Stimulated activated CD8-positive, alpha-beta memory T cell treated with anti-CD3 and anti-CD28 coated beads, Interleukin-4, amount 100 ng/mL, for 24 hours (primary cell): Measurements from ENCODE around the gene TAS2R38.
A peak's percentile ranks its signal among the peaks of the same experiment; 100 is the strongest.

Experiments
- DNase-seq: peaks from one replicate; pipeline ENCODE4 v3.0.0-alpha.2; 2020; ENCODE audit warnings: low read depth

Gene TAS2R38

GRCh38 chr7:141976524-141977245 lies 3.1 kb upstream of the TAS2R38 start:
- DNase-seq, result no peak

DNA sequence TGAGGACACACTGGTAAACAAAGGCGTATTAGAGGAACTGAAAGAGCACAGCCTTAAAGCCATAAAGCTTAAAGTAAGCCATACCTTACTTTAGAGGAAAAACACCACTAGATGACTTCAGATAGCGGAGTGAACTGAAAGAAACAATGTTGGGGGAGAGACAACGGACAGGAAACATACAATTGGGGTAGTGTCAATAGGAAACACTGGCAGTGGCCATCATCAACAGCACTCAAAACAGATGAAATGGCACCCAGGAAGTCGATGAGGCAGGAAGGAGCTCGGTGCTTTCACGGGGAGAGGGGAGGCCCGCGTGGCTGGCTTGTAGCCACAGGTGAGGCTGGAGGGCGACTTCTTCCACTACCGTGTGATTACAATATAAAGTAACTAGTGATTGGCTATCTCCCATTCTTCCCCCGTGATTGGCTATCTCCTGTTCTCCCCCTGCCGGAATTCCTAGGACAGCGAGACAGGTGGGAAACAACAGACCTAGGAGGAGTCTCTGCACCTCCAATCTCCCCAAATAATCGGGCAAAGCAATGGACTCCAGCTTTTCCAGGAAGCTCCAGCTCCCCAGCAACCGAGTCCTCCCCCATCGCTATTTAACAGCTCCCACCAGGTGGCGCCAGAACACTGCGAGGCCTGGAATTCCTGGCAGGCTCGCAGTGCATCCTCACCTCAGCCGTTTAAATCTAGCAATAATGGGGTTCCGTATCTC lies 2.4 kb upstream of the TAS2R38 start:
- peak; percentile 52 for DNase-seq

DNA sequence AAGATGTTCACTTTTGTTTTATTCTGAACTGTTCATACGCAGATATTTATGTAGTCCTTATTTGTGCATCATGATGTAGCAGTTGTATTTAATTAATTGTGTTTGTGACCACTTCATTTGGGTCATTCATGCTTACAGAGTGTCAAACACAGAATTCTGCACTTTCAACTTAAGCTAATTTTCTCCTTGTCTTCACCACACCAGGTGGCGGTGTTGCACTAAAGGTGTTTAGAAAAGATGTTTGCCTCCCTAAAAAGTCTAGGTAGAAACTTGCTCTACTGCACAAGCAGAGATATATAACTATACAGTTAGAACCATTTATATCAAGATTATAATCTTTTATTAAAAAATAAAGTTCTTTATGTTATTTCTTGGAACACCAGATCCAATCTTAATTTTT lies 1.3 kb upstream of the TAS2R38 start:
- no peak for DNase-seq

DNA sequence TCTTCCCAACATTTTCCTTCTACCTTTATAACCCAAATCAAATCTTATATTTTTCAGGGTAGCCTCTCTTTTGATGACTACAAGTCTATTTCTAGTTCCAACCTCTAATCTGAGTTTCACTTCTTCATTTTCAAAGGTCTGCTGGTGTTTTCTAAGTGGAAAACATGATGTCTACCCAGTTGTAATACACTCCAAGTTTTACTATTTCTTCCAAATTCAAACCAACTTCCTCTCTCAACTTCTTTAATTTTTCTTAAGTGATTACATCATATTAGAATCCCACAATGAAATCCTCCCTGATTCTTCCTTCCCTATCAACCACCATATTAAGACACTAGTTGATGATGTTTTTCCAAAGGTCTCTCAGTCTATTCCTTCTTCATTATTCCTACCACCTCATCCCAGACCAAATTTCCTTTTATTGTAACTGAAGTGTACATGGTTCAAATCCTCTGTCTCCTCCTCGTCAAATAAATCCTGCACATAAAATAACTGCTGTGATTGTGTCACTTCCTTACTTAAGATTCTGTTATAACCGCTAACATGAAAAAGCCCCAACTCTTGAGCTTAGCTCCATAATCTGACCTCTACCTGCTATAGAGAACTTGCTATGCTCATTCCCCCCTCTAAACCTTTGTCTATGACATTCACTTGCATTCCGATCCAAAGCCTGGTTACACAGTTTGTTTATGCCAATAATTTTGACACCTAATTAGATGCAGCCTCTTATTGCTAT lies 12.7 kb downstream of the TAS2R38 start:
- no peak for DNase-seq

- DNase-seq, result no peak
Observed at GRCh38 chr7:141956084-141956483, 17.5 kb downstream of the TAS2R38 start.

GRCh38 chr7:141954334-141954733 lies 19.2 kb downstream of the TAS2R38 start:
- DNase-seq, result no peak

DNA sequence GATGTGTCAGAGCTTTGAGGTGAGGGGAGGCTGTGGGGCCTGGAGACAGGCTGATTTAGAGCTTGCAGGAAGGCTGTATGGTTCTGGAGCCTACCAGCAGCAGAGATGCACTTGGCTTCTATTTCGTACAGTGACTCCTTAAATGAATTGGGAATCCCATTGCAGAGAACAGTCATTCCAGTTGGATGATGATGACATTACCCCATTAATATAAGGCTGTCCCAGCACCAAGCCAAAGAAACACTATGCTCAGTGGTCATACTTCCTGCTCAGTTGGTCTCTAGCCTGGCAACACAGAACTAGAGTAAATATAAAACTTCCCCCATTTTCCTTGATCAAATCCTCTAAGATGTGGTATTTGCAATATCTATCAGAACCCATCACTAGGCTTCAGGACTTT lies 21.1 kb downstream of the TAS2R38 start:
- DNase-seq, result no peak

- DNase-seq, result no peak
Observed at GRCh38 chr7:141950806-141951205, 22.8 kb downstream of the TAS2R38 start.

GRCh38 chr7:141949911-141950310 lies 23.7 kb downstream of the TAS2R38 start:
- no peak for DNase-seq

DNA sequence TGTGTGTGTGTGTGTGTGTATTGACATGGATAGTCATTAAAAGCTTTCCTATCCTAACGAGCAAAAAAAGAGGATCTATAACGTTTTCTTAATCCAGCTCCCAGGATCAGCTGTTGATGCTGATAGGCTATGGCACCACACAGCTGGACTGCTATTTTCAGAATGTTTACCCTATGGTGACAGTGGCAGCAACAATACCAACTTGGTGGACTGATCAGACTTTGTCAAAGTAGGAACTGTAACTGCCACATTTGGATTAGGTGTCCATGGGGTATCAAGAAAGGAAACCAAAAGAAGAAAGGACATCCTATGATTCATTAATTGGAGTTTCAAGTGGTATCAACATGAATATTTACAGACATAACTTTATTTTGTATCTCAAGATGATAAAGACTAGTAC lies 24.1 kb downstream of the TAS2R38 start:
- no peak for DNase-seq

- no peak for DNase-seq
Observed at GRCh38 chr7:141949021-141949420, 24.6 kb downstream of the TAS2R38 start.

DNA sequence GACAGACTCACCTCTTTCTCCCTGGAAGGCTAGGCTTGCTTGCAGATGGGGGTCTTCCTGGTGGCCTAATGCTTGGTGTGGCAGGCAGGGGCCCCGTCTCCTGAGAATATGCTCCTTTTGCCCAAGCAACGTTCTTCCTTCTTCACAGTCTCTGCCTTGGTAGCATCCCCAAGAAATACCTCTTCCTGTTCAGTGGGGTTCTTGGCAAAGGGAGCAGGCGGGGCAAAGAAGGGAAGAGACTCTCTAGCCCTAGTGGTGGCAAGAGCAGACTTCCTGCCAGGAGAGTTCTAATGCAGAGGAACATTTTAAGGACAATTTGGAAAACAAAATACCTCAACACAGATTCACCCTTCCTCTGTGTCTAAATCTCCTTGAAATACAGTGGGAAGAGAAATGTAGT lies 26.8 kb downstream of the TAS2R38 start, which contains the start of gene CLEC5A:
TSS of gene CLEC5A (minus strand) at position 179 of the 400 bp plus-strand sequence. CDS start 682 bp downstream, outside the sequence.
- DNase-seq, result no peak

GRCh38 chr7:141945356-141945755 lies 28.2 kb downstream of the TAS2R38 start:
- no peak for DNase-seq

- no peak for DNase-seq
Observed at GRCh38 chr7:141944811-141945210, 28.8 kb downstream of the TAS2R38 start.

DNA sequence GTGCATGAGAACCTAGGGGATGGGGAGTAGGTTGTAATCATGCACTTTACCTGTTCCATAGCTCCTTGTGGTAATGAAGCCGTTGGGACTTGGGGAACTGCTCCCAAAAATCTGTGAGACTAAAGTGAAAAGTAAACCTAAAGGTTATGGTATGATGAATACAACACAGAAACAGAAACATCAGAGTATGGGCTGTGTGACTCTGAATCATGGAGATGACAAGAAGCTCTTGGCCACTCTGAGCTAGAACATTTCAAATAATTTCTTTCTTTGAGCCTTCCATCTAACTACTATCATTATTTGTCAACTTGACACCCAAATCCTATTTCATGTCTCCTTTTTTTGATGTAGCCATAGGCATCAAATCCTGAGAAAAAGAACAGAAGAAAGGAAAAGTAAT lies 29.7 kb downstream of the TAS2R38 start:
- DNase-seq, result no peak

GRCh38 chr7:141941075-141941474 lies 32.5 kb downstream of the TAS2R38 start:
- DNase-seq, result no peak

- DNase-seq, result no peak
Observed at GRCh38 chr7:141930211-141930610, 43.4 kb downstream of the TAS2R38 start.

- DNase-seq, result no peak
Observed at GRCh38 chr7:141928845-141929195, 44.8 kb downstream of the TAS2R38 start.

GRCh38 chr7:141928146-141928844 lies 45.3 kb downstream of the TAS2R38 start:
- DNase-seq, result no peak
